ENCODE data around the gene CLCN1. TPM values are rescaled to one million over a fixed set of nuclear protein-coding genes. Genes with fewer than 3 reads are reported as not detected.
A peak's percentile ranks its signal among the peaks of the same experiment; 100 is the strongest.

Gene CLCN1
- total RNA-seq, 3 donors from 2014 or later (not counting 1 experiment from before 2014, with no cell fraction given): 0.16 to 0.19 TPM; not detected in 1

DNA sequence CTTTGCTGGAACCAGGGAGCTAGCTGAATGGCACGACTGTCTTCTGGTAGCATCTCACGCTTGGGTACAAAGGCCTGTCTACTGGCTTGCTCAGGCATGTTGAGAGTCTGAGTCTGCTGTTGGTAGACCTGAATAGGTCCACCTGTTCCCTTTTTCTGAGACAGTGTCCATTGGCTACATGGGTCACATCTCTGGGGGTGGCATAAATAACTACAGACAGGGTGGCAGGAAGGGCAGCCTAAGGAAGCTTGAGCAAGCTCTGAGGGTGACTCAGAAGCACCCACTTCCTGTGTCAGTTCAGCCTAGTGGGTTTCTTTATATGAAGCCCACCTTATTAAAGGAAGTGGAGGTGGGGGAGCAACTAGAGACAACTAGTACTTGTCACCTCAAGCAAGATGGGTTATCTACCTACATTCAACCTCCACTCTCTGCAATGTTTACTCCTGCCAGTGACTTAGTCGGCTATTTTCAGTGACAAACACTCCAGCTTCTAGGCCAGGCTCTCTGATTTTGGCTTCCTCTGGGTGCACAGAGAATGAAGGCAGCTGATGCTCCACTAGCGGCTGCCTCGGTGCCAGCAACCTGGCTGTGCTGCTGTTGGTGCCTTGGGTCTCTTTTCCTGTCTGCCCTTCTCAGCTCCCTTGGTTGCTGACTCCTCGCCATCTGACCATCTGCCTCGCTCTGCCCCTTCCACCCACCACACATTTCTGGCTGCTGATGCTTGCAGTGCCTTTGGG lies 59.6 kb downstream of the CLCN1 start:
- no peak for TF ChIP-seq CTCF (IDR thresholded peaks at IDR 0.05)
- intact Hi-C loops (cut with micrococcal nuclease): loop anchor here (5.0 to 10.0 kb wide), 3 partner anchors 42 to 581 kb away; no protein-coding TSS in a partner anchor
- ATAC-seq (peak; percentile 71 to 85 (median 71)), DNase-seq (peak; percentile 48 to 75)
- WGBS (ENCODE audit: insufficient coverage): 14% methylated on average over 7 of the region's 7 CpGs
- Mint-ChIP-seq H3K4me3 (peak overlapping the region; percentile 71), H3K4me1 (peaks cover 77 to 81% of the 10 kb centered on the region in 2 donors), H3K27ac (peak overlapping the region; percentile 75 to 94), H3K27me3 (ENCODE audit: low read depth in 2 of 2) (no peaks in the 10 kb centered on the region), H3K36me3 (no peaks in the 10 kb centered on the region), H3K9me3 (no peaks in the 10 kb centered on the region)
- Histone ChIP-seq H3K9me3 (ENCODE audit: control insufficient read depth, insufficient read depth, low read length) (no peaks in the 10 kb centered on the region), H3K4me1 (ENCODE audit: control insufficient read depth, insufficient read depth, low read length) (peaks cover 89% of the 10 kb centered on the region), H3K27ac (ENCODE audit: low read length) (peak overlapping the region; percentile 85), H3K4me3 (ENCODE audit: low read length) (no peak overlapping the region), H3K27me3 (ENCODE audit: control insufficient read depth, insufficient read depth, low read length) (no peaks in the 10 kb centered on the region), H3K36me3 (ENCODE audit: control insufficient read depth, insufficient read depth, low read length) (no peaks in the 10 kb centered on the region)

GRCh38 chr7:143376396-143376795 lies 60.5 kb downstream of the CLCN1 start:
- peaks cover 70 to 75% of the 10 kb centered on the region in 2 donors for H3K4me1 Mint-ChIP-seq

DNA sequence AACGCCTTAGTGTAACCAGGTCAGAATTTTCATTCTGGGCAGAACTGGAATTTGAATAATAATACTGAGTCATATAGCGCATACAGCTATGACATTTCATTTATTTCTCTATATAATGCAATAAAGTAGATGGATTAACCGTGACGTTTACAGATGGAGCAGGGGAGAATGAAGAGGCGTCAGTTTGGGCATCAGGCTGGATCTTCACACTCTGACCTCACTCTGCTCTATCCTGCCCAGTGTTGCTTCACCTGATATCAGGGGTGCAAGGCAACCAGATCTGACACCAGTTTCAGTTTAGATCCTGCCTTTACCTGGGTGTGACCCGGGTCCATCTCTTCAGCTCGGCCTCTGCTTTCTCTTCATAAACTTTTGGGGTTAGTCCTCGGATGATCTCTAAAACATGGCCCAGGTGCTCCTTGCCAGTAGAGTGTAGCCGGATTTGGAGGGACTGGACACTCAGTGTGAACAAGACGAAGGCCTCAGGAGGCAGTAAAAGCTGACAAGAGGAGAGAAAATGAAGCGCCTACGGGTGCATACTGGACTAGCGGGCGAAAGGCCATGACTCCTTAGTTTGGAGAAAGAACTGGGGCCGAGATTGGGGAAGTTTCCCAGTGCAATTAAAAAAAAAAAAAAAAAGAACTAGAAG lies 63.8 kb downstream of the CLCN1 start:
- H3K27me3 ChIP-seq (ENCODE audit: control insufficient read depth, insufficient read depth, low read length): no peaks in the 10 kb centered on the region
- intact Hi-C loops (cut with micrococcal nuclease): loop anchor here (5.0 to 10.0 kb wide), 4 partner anchors 38 to 667 kb away; no protein-coding TSS in a partner anchor
- H3K27me3 Mint-ChIP-seq (ENCODE audit: low read depth in 2 of 2): no peaks in the 10 kb centered on the region
- H3K9me3 Mint-ChIP-seq: no peaks in the 10 kb centered on the region
- peak overlapping the region; percentile 95 for H3K27ac ChIP-seq (ENCODE audit: low read length)
- peaks cover 87% of the 10 kb centered on the region for H3K4me1 ChIP-seq (ENCODE audit: control insufficient read depth, insufficient read depth, low read length)
- TF ChIP-seq CTCF (IDR thresholded peaks at IDR 0.05): no peak
- DNase-seq: peak; percentile 35 to 45
- no peaks in the 10 kb centered on the region for H3K9me3 ChIP-seq (ENCODE audit: control insufficient read depth, insufficient read depth, low read length)
- peaks cover 50 to 62% of the 10 kb centered on the region in 2 donors for H3K4me1 Mint-ChIP-seq
- no peaks in the 10 kb centered on the region for H3K36me3 Mint-ChIP-seq
- peak overlapping the region; percentile 86 for H3K4me3 ChIP-seq (ENCODE audit: low read length)
- 16% methylated on average over 14 of the region's 15 CpGs for WGBS (ENCODE audit: insufficient coverage)
- ATAC-seq: no peak
- H3K27ac Mint-ChIP-seq: peak overlapping the region; percentile 94 to 98
- peaks cover 3% of the 10 kb centered on the region for H3K36me3 ChIP-seq (ENCODE audit: control insufficient read depth, insufficient read depth, low read length)
- peak overlapping the region; percentile 92 for H3K4me3 Mint-ChIP-seq

More at GRCh38 chr7:143376396-143376795, 60.5 kb downstream of the CLCN1 start:
- TF ChIP-seq CTCF (IDR thresholded peaks at IDR 0.05): no peak
- no peaks in the 10 kb centered on the region for H3K9me3 ChIP-seq (ENCODE audit: control insufficient read depth, insufficient read depth, low read length)
- peak overlapping the region; percentile 71 for H3K4me3 Mint-ChIP-seq
- H3K4me3 ChIP-seq (ENCODE audit: low read length): no peak overlapping the region
- H3K36me3 ChIP-seq (ENCODE audit: control insufficient read depth, insufficient read depth, low read length): no peaks in the 10 kb centered on the region
- H3K27ac Mint-ChIP-seq: peak overlapping the region; percentile 75 to 94
- H3K27me3 Mint-ChIP-seq (ENCODE audit: low read depth in 2 of 2): no peaks in the 10 kb centered on the region
- intact Hi-C loops (cut with micrococcal nuclease): loop anchor here (5.0 to 10.0 kb wide), 3 partner anchors 41 to 582 kb away; no protein-coding TSS in a partner anchor
- no peaks in the 10 kb centered on the region for H3K9me3 Mint-ChIP-seq
- ATAC-seq: no peak
- H3K27ac ChIP-seq (ENCODE audit: low read length): peak overlapping the region; percentile 85
- H3K36me3 Mint-ChIP-seq: no peaks in the 10 kb centered on the region
- H3K27me3 ChIP-seq (ENCODE audit: control insufficient read depth, insufficient read depth, low read length): no peaks in the 10 kb centered on the region
- no peak for DNase-seq
- peaks cover 86% of the 10 kb centered on the region for H3K4me1 ChIP-seq (ENCODE audit: control insufficient read depth, insufficient read depth, low read length)
- 74% methylated on average over 5 of the region's 5 CpGs for WGBS (ENCODE audit: insufficient coverage)
